ENCODE results near the gene SCAF1. TPM values are rescaled to one million over a fixed set of nuclear protein-coding genes. Genes with fewer than 3 reads are reported as not detected.
A peak's percentile ranks its signal among the peaks of the same experiment; 100 is the strongest.

Gene SCAF1
- total RNA-seq: 31.0 TPM

- peak; percentile 84 for ATAC-seq
Measured at GRCh38 chr19:49641688-49642491, at the start of gene SCAF1. SCAF1 (plus strand) TSS chr19:49642209; CDS start chr19:49645027, 2,818 bp downstream.

GRCh38 chr19:49592486-49593232, 49.4 kb upstream of the SCAF1 start:
- no peak for ATAC-seq

- ATAC-seq: peak; percentile 63
Measured at GRCh38 chr19:49593233-49594113, 48.5 kb upstream of the SCAF1 start.

GRCh38 chr19:49594157-49594992, 47.6 kb upstream of the SCAF1 start:
- ATAC-seq: no peak

- no peak for ATAC-seq
Measured at GRCh38 chr19:49594993-49595818, 46.8 kb upstream of the SCAF1 start.

- no peak for ATAC-seq
Measured at GRCh38 chr19:49595819-49596404, 46.1 kb upstream of the SCAF1 start.

- ATAC-seq: no peak
Measured at GRCh38 chr19:49596407-49596806, 45.6 kb upstream of the SCAF1 start.

- no peak for ATAC-seq
Measured at GRCh38 chr19:49596954-49597702, 44.9 kb upstream of the SCAF1 start.

GRCh38 chr19:49597703-49597974, 44.4 kb upstream of the SCAF1 start:
- no peak for ATAC-seq

GRCh38 chr19:49599378-49600295, 42.4 kb upstream of the SCAF1 start:
- no peak for ATAC-seq

- no peak for ATAC-seq
Measured at GRCh38 chr19:49601482-49602038, 40.4 kb upstream of the SCAF1 start.

GRCh38 chr19:49602806-49603205, 39.2 kb upstream of the SCAF1 start:
- ATAC-seq: no peak

GRCh38 chr19:49605605-49606004, 36.4 kb upstream of the SCAF1 start:
- ATAC-seq: no peak

- no peak for ATAC-seq
Measured at GRCh38 chr19:49609499-49610092, 32.4 kb upstream of the SCAF1 start.

- peak; percentile 20 for ATAC-seq
Measured at GRCh38 chr19:49613374-49613773, 28.6 kb upstream of the SCAF1 start.

- ATAC-seq: peak; percentile 63
Measured at GRCh38 chr19:49614096-49614833, 27.7 kb upstream of the SCAF1 start.

- no peak for ATAC-seq
Measured at GRCh38 chr19:49615861-49616260, 26.1 kb upstream of the SCAF1 start.

All from esophagus mucosa (tissue), 1 donor.